ENCODE results near the gene TTC39B. TPM values are rescaled to one million over a fixed set of nuclear protein-coding genes. Genes with fewer than 3 reads are reported as not detected.

Gene TTC39B
- total RNA-seq, 2 experiments from 2014 or later: 0.06 TPM; not detected in 1

DNA sequence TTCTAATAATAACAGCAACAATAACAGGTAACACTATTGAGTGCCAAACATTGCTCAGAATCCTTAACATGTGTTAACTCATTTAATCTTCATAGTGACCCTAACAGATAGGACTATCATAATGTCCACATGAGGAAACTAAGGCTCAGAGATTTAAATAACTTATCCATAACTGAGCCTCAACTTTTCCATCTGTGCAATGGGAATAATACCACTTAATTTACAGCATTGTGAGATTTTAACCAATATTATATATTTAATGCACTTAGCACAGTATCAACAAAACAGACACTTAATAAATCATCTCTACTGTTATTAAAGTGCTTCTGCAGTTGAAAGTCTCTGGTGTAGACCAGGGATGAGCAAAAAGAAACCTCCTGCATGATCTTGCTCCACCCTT, 28.2 kb downstream of the TTC39B start:
- no peak overlapping the region for H3K4me2 ChIP-seq (ENCODE audit: low read length)
- no peaks in the 10 kb centered on the region for H4K20me1 ChIP-seq (ENCODE audit: insufficient read depth, low read length)
- TF ChIP-seq EZH2phosphoT487 (IDR thresholded peaks at IDR 0.05; ENCODE audit: borderline replicate concordance, low read depth, low read length): no peak
- TF ChIP-seq, protein P1, sequence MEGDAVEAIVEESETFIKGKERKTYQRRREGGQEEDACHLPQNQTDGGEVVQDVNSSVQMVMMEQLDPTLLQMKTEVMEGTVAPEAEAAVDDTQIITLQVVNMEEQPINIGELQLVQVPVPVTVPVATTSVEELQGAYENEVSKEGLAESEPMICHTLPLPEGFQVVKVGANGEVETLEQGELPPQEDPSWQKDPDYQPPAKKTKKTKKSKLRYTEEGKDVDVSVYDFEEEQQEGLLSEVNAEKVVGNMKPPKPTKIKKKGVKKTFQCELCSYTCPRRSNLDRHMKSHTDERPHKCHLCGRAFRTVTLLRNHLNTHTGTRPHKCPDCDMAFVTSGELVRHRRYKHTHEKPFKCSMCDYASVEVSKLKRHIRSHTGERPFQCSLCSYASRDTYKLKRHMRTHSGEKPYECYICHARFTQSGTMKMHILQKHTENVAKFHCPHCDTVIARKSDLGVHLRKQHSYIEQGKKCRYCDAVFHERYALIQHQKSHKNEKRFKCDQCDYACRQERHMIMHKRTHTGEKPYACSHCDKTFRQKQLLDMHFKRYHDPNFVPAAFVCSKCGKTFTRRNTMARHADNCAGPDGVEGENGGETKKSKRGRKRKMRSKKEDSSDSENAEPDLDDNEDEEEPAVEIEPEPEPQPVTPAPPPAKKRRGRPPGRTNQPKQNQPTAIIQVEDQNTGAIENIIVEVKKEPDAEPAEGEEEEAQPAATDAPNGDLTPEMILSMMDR (conservative IDR thresholded peaks at IDR 0.05; ENCODE audit: low read length): no peak
- POLR2A ChIA-PET: no interaction called here
- no peaks in the 10 kb centered on the region for H3K36me3 ChIP-seq (ENCODE audit: insufficient read depth, low read length)
- no peaks in the 10 kb centered on the region for H3K9me3 ChIP-seq (ENCODE audit: low read length)
- no peaks in the 10 kb centered on the region for H3K9me2 ChIP-seq (ENCODE audit: insufficient read depth, low read length)
- no peaks in the 10 kb centered on the region for H3K79me2 ChIP-seq (ENCODE audit: insufficient read depth, low read depth, low read length)
- no peak overlapping the region for H3K4me3 ChIP-seq (ENCODE audit: low read depth, low read length, poor library complexity, severe bottlenecking)
- DNase-seq (ENCODE audit: low spot score): no peak
- intact Hi-C loops (cut with micrococcal nuclease; ENCODE audit: unreplicated experiment): loop anchor here (5.0 kb wide), 2 partner anchors 138 to 328 kb away; no protein-coding TSS in a partner anchor
- BruUV-seq (replicated peaks): no TSS peak
- no peaks in the 10 kb centered on the region for H3K4me1 ChIP-seq (ENCODE audit: insufficient read depth, low read length, poor library complexity, severe bottlenecking)
- H2AFZ ChIP-seq (ENCODE audit: low read length): no peak overlapping the region
- CTCF ChIA-PET (ENCODE audit: unreplicated experiment): no interaction called here
- H3K27ac ChIP-seq (ENCODE audit: low read depth, low read length, poor library complexity, severe bottlenecking): no peak overlapping the region

DNA sequence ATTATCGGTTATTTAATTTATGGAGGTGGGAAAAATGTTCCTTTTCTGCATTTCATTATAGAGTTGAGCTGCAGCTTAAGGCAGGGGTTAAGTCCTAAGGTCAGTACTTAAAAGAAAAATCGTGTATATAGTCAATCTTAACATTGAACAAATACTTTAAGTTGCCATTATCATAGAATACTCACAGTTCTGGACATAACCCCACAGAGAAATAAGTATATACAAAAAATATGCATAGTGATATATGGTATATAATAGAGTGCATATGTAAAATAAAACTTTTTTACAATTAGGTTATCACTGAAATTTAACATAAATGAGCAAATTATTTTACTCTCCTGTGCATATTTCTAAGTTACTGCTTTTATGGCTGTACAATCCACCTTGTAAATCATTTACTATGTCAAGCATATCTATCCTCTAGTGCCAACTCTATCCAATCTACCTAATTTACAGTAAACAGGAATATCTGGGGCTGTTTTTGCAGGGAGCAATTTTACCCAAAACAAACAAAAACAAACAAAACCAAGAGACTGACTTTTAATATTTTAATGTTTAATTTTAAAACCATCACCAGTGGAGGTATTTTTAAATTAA, 28.8 kb downstream of the TTC39B start:
- BruUV-seq (replicated peaks): no TSS peak
- Histone ChIP-seq H3K9me2 (ENCODE audit: insufficient read depth, low read length) (no peaks in the 10 kb centered on the region), H2AFZ (ENCODE audit: low read length) (no peak overlapping the region), H3K4me2 (ENCODE audit: low read length) (no peak overlapping the region), H3K27ac (ENCODE audit: low read depth, low read length, poor library complexity, severe bottlenecking) (no peak overlapping the region), H3K4me3 (ENCODE audit: low read depth, low read length, poor library complexity, severe bottlenecking) (no peak overlapping the region), H3K79me2 (ENCODE audit: insufficient read depth, low read depth, low read length) (no peaks in the 10 kb centered on the region), H3K36me3 (ENCODE audit: insufficient read depth, low read length) (no peaks in the 10 kb centered on the region), H3K9me3 (ENCODE audit: low read length) (no peaks in the 10 kb centered on the region), H3K4me1 (ENCODE audit: insufficient read depth, low read length, poor library complexity, severe bottlenecking) (no peaks in the 10 kb centered on the region), H4K20me1 (ENCODE audit: insufficient read depth, low read length) (no peaks in the 10 kb centered on the region)
- POLR2A ChIA-PET: interaction anchor here (0.7 to 1.0 kb wide), 2 partner anchors 9 to 84 kb away, joined by 3 read pairs; no protein-coding TSS in a partner anchor
- TF ChIP-seq, protein P1 (conservative IDR thresholded peaks at IDR 0.05; ENCODE audit: low read length): peak; percentile 16; the same call in 1 of the 2 replicates
- no peak for TF ChIP-seq EZH2phosphoT487 (IDR thresholded peaks at IDR 0.05; ENCODE audit: borderline replicate concordance, low read depth, low read length)
- intact Hi-C loops (cut with micrococcal nuclease; ENCODE audit: unreplicated experiment): loop anchor here (5.0 kb wide), 2 partner anchors 139 to 329 kb away; no protein-coding TSS in a partner anchor
- CTCF ChIA-PET (ENCODE audit: unreplicated experiment): no interaction called here
- DNase-seq (ENCODE audit: low spot score): no peak

DNA sequence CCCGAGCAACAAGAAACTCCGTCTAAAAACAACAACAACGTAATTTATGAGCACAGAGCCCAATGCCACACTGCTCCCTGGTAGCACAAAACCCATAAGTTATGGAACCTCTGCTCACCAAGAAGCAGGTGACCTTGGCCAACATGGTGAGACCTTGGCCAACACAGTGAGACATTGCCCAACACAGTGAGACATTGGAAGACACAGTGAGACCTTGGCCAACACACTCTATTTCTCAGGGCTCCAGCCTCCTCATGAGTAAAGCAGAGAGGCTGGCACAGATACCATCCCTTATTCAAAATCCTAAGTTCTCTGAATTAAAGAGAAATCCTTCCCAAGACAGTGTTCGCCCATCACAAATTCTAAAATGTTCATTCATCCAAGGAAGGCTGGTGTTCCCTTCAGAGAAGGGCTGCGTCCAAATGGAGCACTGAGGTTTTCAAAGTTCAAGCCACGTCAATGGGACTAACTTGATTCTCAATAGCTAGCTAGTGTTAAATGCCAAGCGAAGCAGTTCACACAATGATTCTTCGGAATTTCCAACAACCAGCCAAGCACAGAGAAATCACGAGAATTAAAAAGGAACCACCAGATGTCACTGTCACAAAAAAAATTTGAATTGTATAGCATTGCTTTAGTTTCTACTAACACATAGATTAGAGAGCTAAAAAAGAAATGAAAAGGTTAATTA, 29.5 kb downstream of the TTC39B start:
- POLR2A ChIA-PET: interaction anchor here (0.7 to 1.0 kb wide), 2 partner anchors 9 to 84 kb away, joined by 3 read pairs; no protein-coding TSS in a partner anchor
- intact Hi-C loops (cut with micrococcal nuclease; ENCODE audit: unreplicated experiment): loop anchor here (5.0 kb wide), 2 partner anchors 140 to 330 kb away; no protein-coding TSS in a partner anchor
- CTCF ChIA-PET (ENCODE audit: unreplicated experiment): no interaction called here
- DNase-seq (ENCODE audit: low spot score): peak; percentile 20
- TF ChIP-seq, protein P1 (conservative IDR thresholded peaks at IDR 0.05; ENCODE audit: low read length): peak; percentile 75
- TF ChIP-seq EZH2phosphoT487 (IDR thresholded peaks at IDR 0.05; ENCODE audit: borderline replicate concordance, low read depth, low read length): no peak
- H3K79me2 ChIP-seq (ENCODE audit: insufficient read depth, low read depth, low read length): no peaks in the 10 kb centered on the region
- H2AFZ ChIP-seq (ENCODE audit: low read length): no peak overlapping the region
- no peak overlapping the region for H3K4me2 ChIP-seq (ENCODE audit: low read length)
- H3K27ac ChIP-seq (ENCODE audit: low read depth, low read length, poor library complexity, severe bottlenecking): no peak overlapping the region
- H3K4me1 ChIP-seq (ENCODE audit: insufficient read depth, low read length, poor library complexity, severe bottlenecking): no peaks in the 10 kb centered on the region
- no TSS peak for BruUV-seq (replicated peaks)
- H3K36me3 ChIP-seq (ENCODE audit: insufficient read depth, low read length): no peaks in the 10 kb centered on the region
- no peaks in the 10 kb centered on the region for H3K9me2 ChIP-seq (ENCODE audit: insufficient read depth, low read length)
- no peaks in the 10 kb centered on the region for H3K9me3 ChIP-seq (ENCODE audit: low read length)
- H4K20me1 ChIP-seq (ENCODE audit: insufficient read depth, low read length): no peaks in the 10 kb centered on the region
- H3K4me3 ChIP-seq (ENCODE audit: low read depth, low read length, poor library complexity, severe bottlenecking): no peak overlapping the region

Measured in OCI-LY7 (cell line).